TTC549 (cell line): ENCODE results near the gene BRICD5.

Source experiments
- FAIRE-seq: peaks from 2 replicates; lab custom pipeline; 2012; peaks lifted over from hg19 to GRCh38; lab: Jason Lieb, UNC

BRICD5 gene

GRCh38 chr16:2179576-2179975 lies 31.1 kb downstream of the BRICD5 start:
- no peak for FAIRE-seq

- no peak for FAIRE-seq
Measured at GRCh38 chr16:2179107-2179501, 31.6 kb downstream of the BRICD5 start.

DNA sequence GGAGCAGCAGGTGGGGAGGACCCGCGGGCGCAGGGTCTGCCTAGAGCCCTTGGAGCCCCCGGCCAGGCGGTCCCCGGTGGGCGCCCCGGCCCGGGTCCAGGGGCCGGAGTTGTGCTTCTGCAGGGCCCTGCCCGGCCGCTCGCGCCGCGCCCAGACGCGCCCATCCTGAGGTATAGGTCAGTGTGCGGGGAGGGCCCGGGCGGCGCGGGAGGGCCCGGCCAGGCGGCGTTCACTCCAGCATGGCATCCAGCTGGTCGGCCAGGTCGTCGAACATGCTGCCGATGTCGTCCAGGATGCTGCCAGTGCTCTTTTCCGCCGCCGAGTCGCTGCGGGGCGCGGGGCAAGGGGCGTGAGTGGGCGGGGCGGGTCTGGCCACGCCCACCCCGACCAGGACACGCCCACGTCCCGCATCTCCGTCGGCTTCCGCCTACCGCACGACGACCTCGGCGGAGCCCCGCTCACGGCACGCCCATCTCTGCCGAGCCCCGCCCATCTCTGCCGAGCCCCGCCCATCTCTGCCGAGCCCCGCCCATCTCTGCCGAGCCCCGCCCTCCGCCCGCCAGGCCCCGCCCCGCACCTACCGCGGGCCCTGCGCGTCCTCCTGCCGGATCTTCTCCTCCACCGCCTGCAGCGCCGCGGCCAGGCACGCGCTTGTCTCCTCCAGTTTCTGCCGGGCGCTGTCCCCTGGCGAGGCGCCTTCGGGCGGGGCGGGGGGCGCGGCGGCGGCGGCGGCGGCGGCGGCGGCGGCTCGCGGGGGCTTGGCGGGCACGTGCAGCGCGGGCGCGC lies 32.1 kb downstream of the BRICD5 start:
- no peak for FAIRE-seq

DNA sequence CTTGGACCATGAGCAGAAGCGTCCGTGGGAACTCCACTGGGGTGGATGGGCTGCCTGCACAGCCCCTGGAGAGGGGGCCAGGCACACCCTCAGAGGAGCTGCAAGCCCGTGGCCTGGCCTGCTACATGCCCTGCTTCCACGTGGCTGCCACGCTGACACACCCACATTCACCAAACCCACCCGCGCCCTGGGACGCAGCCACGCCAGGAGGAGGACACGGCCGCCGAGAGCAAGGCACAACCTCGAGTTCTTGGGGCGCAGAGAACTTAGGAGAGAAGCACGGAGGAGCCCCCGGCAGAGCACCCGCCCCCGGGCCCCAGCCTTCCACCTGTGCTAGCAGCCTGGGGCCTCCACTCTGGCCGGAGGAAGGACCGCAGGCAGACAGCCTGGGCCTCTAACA lies 33.1 kb downstream of the BRICD5 start:
- FAIRE-seq = no peak

DNA sequence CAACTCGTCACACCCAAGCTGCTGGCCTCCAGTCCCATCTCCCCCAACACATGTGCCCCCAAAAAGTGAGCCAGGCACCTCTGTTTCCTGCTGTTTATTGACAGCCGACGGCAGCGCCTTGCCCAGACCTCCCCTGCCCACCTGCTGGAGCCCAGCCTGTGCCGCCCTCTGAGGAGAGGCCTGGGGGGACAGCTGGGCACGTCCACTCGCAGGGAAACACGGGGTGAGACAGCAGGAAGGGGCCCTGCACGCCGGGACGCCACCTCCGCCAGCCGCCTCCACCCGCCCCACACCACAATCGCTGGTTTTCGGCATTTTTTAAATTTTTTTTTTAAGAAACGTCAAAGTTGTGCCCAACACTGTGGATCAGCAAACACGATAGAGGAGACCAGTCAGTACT lies 33.6 kb downstream of the BRICD5 start:
- FAIRE-seq = no peak

DNA sequence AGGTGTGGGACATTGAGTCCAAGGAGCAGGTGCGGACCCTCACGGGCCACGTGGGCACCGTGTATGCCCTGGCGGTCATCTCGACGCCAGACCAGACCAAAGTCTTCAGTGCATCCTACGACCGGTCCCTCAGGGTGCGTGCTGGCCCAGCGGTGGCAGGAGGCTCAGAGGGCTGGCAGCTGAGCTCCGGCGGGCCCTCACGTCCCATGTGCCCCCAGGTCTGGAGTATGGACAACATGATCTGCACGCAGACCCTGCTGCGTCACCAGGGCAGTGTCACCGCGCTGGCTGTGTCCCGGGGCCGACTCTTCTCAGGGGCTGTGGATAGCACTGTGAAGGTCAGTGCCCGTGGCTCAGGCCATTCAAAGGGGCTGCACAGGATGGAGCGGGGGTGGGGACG lies 34.6 kb downstream of the BRICD5 start:
- no peak for FAIRE-seq

DNA sequence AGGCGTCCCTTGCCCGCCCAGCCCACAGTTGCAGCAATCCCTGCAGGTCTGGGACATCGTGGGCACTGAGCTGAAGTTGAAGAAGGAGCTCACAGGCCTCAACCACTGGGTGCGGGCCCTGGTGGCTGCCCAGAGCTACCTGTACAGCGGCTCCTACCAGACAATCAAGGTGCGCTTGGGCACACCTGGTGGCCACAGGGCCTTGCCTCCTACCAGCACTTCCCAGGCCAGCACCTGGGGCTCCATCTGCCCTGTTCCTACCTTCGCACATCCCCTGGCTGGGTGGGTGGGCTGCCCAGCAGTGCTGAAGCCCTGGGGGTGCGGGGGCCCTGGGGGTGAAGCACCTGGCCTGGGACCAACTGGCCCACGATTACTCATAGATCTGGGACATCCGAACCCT lies 35.2 kb downstream of the BRICD5 start:
- FAIRE-seq = no peak

GRCh38 chr16:2174396-2175131 lies 36.1 kb downstream of the BRICD5 start:
- FAIRE-seq = no peak

GRCh38 chr16:2173916-2174315 lies 36.7 kb downstream of the BRICD5 start:
- FAIRE-seq = no peak

DNA sequence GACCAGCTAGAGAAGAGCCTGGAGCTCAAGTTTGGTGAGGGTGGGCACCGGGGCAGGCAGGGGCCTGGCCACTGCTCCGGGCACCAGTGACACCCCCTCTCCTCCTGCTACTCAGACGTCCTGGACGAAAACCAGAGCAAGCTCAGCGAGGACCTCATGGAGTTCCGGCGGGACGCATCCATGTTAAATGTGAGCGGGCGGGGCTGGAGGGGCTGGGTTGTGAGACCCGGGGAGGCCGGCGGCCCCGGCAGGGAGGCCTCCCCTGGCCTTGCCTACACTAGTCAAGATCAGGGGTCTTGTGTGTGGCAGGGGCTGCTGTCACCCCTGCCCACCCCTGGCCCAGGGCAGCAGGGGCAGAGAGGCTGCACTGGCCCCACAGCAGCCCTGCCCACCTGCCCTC lies 37.3 kb downstream of the BRICD5 start:
- no peak for FAIRE-seq

- FAIRE-seq = no peak
Measured at GRCh38 chr16:2172688-2173335, 37.9 kb downstream of the BRICD5 start.

DNA sequence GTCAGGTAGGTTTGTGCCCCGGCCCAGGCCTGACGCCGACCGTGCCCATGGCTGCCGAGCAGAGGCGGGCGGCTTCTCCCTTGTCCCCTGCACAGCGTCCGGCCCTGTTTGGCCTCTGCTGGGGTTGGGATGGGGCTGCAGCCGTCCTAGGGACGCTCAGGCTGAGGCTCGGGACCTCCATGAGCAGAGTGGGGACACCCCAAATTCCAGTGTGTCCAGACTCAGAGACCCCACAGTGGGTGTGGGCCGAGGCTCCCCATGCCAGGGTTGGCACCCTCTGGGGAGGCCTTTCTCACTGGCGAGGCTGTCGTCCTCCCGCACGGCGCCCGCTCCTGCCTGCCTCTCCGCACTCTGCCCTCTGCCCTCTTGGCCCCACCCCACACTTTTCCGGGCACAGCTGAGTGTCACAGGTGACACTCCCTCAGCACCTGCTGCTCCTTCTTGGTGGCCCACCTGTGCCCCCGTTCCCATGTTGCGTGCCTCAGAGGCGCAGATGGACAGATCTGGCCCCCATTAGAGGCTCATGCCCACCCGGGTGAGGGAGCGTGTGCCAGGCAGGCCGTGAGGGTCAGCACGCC lies 39.0 kb downstream of the BRICD5 start:
- no peak for FAIRE-seq

- FAIRE-seq = no peak
Measured at GRCh38 chr16:2170587-2171435, 39.9 kb downstream of the BRICD5 start.

DNA sequence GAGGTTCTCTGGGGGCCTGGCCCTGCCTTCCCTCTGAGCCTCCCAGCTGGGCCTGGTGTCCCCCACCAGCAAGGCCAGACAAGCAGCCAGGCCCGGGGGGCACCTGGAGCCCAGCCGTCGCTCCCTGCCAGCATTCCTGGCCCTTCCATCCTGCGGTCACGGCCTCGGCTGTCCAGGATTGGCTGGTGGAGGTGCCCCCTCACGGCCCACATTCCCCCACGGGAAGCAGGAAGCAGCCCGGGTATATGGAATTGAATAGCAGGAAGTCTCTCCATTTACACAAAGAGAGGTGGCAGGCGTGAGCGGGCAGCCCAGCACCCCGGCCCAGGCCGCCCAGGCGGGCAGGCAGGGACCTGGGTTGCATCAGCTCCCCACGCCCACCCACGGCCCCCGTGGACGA lies 40.6 kb downstream of the BRICD5 start:
- FAIRE-seq = no peak

DNA sequence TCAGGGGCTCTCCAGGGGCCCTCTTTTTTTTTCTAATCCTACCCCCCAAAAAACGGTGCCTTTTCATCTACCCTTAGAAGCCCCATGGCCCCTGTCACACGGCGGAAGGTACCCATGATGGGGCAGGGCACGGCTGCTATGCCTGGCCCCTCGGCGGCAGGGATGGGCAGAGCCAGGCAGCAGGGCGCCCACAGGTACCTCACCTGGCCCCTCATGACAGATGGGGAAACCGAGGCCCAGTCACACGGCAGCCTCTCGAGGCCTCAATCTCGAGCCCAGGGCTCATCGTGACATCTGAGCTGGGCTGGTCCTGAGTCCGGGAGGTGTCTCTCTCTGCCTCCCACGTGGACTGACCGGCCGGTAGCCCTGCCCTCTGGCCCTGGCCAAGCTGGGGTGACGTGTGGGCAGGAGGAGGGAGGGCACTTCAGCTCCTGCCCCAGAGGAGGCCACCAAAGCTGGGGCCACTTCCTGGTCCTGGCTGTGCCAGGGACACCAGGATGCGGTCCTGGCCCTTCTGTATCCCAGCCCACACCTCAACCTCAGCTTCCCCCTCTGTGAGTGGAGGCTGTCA lies 43.5 kb downstream of the BRICD5 start:
- FAIRE-seq = no peak

DNA sequence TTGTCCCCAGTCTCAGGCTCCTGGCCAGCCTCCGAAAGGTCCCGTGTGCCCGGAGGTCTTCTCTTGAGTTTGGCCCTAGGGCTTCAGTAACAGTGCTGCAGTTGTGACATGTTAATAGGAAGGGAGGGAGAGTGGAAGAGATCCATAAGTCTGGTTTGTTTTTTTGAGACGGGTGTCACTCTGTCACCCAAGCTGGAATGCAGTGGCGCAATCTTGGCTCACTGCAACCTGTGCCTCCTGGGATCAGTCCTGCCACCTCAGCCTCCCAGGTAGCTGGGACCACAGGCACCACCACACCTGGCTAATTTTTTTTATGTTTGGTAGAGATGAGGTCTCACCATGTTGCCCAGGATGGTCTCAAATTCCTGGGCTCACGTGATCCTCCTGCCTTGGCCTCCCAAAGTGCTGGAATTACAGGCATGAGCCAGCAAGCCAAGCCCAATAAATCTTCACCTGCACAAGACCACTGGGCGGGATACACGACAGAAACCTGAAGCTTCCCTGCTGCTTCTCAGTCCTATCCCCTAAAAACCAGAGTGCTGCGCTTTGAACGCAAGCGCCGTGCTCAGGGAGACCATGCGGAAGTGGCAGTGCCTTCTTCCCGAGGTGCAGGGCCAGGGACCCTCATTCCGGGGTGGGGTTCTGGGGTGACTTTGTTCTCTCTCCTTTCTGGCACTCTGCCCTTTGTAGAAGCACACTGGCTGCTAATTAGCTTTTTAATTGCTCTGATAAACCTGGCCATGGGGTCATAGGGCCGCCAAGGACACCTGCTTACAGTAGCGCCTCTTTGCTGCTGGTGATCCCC lies 44.2 kb downstream of the BRICD5 start:
- no peak for FAIRE-seq

- FAIRE-seq = no peak
Measured at GRCh38 chr16:2165861-2166260, 44.8 kb downstream of the BRICD5 start.

- no peak for FAIRE-seq
Measured at GRCh38 chr16:2163211-2163881, 47.3 kb downstream of the BRICD5 start.

DNA sequence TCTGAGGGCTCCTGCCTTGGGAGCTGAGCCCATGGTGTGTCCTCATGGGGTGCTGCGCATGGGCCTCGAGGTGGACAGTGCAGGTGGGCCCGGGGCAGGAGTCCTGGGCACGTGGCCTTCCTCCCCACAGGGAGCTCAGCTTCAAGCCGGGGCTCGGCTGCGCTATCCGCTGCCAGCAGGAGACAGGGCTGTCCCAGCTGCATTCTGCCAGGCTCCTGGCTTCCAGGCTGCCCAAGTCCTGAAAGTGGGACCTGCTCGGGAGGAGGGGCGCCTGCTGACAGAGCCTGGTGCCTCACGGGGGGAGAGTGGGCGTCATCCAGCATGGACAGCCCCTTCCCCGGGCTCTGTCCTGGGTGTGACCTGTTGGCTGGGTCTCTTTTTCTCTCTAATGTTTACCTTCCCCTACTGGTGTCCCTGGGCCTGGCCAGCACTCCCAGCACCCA lies 48.0 kb downstream of the BRICD5 start:
- FAIRE-seq = no peak

GRCh38 chr16:2161911-2162310 lies 48.8 kb downstream of the BRICD5 start:
- FAIRE-seq = no peak
